SHP77 (cell line): ENCODE data around the gene PLSCR4.
"Not testable (repeated sequence)": the region's sequence is repeated elsewhere in the genome, so short reads cannot be mapped to it uniquely, and the experiment has no call there.

Experiments
- DNase-seq, 2 experiments: peaks; one replicate each; lab custom pipeline; 2025; lab: John Stamatoyannopoulos, UW

The PLSCR4 gene, protein sequence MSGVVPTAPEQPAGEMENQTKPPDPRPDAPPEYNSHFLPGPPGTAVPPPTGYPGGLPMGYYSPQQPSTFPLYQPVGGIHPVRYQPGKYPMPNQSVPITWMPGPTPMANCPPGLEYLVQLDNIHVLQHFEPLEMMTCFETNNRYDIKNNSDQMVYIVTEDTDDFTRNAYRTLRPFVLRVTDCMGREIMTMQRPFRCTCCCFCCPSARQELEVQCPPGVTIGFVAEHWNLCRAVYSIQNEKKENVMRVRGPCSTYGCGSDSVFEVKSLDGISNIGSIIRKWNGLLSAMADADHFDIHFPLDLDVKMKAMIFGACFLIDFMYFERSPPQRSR

DNA sequence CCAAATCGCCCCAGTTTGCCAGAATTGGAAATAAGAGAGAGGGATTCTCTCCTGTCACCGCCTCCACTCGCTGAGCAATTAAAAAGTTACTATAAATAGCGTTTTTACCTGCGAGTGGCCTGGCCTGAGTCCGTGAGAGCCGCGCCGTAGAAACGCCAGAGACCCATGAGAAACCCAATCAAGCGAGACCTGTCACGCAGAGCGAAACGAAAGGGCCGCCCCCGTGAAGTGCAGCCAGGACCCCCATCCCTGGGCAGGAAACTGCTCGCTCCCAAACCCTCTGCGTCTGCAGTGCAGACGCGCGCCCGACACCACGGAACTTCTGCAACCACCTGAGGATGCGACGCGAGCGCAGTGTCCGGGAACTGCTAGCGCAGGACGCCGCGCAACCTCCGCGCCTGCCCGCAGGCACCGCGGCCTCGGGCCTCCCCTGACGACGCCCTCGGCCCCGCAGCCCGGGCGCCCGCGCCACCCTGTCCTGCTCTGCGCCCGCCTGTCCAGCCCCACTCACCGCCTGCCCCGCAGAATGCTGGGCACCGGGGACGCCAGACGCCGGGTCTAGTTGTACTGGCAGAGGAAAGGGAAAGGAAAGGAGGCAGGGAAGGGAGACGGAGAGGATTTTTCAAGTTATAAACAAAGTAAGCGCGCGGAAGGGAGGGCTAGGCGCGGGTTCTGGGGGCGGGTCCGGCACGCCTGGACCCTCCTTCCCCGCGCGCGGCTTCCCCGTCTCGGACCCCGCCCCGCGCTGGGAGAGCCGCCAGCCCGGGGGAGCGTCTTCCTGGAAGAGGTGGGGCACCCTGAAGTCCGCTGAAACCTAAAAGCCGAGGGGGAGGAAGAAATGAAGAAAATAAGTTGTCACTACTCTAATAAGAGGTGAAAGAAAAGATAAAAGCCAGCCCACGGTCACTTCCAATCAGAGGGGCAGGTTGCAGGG lies at the start of gene PLSCR4:
Gene PLSCR4, minus strand, starts transcription at position 657 of the 934 bp plus-strand sequence. CDS start 29,034 bp downstream, outside the sequence.
- peak; percentile 2 to 32 for DNase-seq

- DNase-seq: not testable (repeated sequence)
Observed at GRCh38 chr3:146293401-146293800, 42.5 kb upstream of the PLSCR4 start.

GRCh38 chr3:146283781-146284445 lies 33.0 kb upstream of the PLSCR4 start:
- no peak for DNase-seq

- DNase-seq: no peak
Observed at GRCh38 chr3:146280864-146281263, 30.0 kb upstream of the PLSCR4 start.

DNA sequence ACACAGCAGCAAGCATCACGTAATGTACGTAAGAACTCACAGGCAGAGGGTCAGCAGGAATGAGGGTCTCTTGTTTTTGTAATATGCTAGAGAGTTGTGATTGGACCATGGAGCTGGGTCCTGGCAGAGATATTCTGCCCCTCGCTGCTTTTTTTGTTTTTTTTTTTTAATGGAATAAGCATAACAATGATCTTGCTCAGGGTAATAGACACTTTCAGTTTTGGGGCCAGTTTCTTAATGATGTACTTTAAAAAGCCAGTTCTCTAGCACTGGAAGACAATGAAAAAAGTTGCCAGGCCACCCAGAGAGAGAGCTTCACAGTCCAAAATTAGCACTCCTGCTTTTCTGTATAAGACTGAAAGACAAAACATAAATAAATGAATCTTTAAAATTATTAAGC lies 29.0 kb upstream of the PLSCR4 start:
- DNase-seq: no peak

DNA sequence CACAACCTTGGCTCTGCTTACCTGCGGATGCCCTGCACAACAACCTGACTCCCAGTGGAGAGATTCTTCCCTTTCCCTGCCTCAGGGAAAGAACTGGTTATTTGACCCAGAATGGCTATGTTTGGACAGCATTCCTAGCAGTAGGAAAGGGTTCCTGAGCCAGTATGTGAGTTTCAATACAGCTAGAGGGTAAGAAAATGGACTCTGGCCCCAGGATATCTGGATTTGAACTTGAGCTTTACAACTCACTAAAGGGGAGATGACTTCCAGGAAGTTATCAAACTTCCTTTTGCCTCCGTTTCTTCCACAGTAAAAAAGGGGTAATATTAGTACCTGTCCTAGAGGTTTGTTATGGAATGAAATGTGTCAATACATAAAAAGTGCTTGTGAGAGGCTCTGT lies 28.1 kb upstream of the PLSCR4 start:
- DNase-seq: no peak

DNA sequence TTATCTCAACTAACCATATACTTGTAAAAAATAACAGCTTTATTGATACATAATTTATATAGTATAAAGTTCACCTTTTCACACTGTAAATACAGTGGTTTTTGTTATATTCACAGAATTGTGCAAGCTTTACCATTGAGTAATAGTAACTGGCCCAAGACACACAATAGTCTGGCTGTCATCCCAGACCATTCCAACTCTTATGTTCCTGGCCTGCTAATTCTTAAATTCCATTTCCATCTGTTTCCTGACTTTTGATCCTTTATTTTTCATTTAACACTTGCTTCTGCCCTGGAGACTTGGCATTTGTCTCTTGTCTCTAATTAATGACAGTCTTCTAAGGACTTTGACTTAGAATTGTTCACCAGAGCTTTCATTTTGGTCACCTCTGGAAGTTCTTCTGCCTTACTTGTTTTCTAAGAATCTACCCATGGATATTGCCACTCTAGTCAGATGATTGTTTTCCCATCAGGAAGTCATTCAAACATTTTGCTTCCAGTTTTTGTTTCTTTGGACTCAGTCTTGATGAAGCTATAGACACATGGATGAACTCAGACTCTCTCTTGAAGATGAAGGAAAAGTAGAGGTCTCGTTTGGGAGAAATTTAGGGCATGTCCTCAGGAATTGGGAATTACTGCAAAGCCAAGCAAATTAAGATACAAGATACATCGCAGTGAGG lies 27.2 kb upstream of the PLSCR4 start:
- DNase-seq: no peak

GRCh38 chr3:146275476-146275875 lies 24.6 kb upstream of the PLSCR4 start:
- no peak for DNase-seq

- DNase-seq: no peak
Observed at GRCh38 chr3:146274833-146275232, 23.9 kb upstream of the PLSCR4 start.

DNA sequence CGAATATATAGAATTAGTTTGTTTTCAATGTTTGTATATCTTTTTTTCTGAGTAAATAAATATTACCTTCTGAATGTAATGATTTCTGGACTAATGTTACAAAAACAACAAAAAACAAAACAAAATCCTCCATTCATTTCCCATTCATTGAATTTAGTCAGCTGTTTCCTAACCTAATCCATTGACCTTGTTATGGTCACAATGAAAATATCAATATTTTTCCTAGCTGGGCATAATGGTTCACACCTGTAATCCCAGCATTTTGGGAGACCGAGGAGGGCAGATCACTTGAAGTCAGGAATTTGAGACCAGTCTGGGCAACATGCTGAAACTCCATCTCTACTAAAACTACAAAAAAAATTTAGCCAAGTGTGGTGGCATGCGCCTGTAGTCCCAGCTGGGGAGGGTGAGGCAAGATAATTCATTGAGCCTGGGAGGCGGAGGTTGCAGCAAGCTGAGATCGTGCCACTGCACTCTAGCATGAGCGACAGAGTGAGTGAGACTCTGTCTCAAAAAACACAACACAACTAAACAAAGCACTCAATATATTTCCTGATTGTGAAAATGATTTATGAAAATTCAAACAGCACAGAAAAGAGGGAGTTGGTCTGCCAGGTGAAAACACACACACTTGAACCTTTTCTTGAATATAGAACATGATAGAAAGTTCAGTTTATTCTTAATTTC lies 23.0 kb upstream of the PLSCR4 start:
- no peak for DNase-seq

GRCh38 chr3:146271180-146271579 lies 20.3 kb upstream of the PLSCR4 start:
- no peak for DNase-seq

GRCh38 chr3:146269271-146269670 lies 18.4 kb upstream of the PLSCR4 start:
- DNase-seq: no peak

DNA sequence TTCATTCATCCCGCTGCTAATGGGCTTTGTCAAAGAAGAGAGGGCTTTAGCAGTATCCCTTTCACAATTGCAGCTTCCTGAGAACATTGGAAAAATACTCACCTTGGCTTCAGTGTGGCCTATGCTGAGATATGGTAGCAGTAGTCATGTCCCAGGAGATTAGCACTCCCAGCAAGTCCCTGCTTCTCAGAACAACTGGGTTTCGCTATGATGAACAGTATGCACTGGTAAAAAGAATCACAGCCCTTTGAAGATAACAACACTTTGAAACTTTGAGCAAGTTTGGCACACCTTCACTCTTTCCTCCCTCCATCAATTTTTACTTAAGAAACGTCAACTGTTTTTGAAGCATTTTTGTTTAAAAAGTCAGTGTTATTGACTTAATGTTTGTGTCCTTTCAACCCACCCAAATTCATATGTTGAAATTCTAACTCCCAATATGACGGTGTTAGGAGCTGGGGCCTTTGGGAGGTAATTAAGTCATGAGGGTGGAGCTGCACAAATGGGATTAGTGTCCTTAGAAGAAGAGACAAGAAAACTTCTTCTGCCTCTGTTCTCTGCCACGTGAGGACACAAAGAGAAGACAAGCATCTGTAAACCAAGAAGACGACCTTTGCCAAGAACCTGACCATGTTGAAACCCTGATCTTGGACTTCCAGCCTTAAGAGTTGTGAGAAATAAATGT lies 17.8 kb upstream of the PLSCR4 start:
- DNase-seq: no peak

DNA sequence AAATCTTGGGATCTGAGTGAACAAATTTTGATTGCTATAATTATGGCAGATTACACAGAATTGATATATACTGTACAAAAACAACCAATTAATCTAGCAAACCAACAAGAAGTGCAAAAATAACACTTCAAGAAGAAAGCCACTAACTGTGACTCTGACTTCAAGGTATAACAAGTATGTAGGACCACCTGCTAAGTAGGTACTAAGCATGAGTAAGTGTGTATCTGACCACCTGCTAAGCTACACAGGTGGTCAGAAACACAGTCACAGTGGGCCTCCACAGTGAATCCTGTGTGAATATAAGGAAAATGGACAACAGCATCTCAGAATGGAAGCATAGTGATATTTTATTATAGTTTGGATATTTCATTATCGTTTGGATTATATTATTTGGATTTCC lies 14.8 kb upstream of the PLSCR4 start:
- no peak for DNase-seq

- DNase-seq: no peak
Observed at GRCh38 chr3:146262371-146263110, 11.6 kb upstream of the PLSCR4 start.

GRCh38 chr3:146259880-146260589 lies 9.1 kb upstream of the PLSCR4 start:
- no peak for DNase-seq

DNA sequence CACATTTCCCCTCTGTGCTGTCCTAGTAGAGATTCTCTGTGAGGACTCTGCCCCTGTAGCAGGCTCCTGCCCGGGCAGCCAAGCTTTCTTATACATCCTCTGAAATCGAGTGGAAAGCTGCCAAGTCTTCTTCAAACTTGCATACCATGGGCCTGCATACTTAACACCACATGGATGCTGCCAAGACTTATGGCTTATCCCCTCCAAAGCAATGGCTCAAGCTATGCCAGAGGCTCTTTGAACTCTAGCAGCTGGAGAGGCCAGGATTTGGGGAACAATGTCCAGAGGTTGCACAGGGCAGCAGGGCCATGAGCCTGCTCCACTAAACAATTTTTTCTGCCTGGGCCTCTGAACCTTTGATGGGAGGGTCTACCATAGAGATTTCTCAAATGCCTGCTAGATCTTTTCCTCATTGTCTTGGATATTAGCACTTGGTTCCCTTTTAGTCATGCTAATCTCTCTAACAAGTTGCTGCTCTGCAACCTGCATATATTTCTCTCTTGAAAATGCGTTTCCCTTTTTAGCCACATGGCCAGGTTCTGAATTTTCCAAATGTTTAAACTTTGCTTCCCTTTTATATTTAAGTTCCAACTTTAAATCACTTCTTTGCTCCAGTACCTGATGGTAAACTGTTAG lies 6.1 kb upstream of the PLSCR4 start:
- DNase-seq: no peak

DNA sequence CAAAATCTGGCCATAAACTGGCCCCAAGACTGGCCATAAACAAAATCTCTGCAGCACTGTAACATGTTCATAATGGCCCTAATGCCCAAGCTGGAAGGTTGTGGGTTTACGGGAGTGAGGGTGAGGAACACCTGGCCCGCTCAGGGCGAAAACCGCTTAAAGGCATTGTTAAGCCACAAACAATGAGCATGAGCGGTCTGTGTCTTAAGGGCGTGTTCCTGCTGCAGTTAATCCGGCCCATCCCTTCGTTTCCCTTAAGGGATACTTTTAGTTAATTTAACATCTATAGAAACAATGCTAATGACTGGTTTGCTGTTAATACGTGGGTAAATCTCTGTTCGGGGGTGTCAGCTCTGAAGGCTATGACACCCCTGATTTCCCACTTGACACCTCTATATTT lies 1.5 kb upstream of the PLSCR4 start:
- not testable (repeated sequence) for DNase-seq

DNA sequence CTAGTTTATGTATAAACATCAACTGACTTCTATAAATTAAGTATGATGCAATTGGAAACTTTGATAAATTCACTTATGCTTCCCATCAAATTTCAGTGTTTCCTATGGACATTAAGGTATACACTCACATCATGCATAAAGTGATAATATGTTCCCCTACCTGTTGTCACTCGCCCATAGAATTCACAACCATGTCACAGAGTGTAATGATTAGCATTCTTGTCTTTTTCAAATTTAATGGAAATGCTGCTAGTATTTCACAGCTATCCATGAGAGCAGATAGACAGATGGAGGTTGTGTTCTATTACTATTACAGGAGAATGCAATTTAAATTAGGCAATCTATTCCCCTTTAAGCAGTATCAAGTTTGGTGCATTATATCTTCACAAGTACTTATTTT lies 984 bp downstream of the PLSCR4 start:
- no peak for DNase-seq
